Tibial nerve (tissue), 4 donors: Measurements from ENCODE around the gene PSEN2.

Experiments
- EP300 ChIP-seq, 2 donors: sonication (generic); formaldehyde crosslinking; IDR thresholded peaks; one replicate each; pipeline ENCODE4 v1.6.1; 2017; ENCODE audit warnings: antibody characterized with exemption in 2 of 2, mild to moderate bottlenecking in 1 of 2
- TF ChIP-seq, protein P1 (sequence below), 5 experiments: fragments of 200-600 bp in 3 of 5; fragments of 450-650 bp in 2 of 5; sonication (generic) in 3 of 5; IDR thresholded peaks; one replicate each; pipeline ENCODE4 v1.5.1; 2016 to 2019; ENCODE audit warnings: antibody characterized with exemption in 5 of 5, mild to moderate bottlenecking in 3 of 5, moderate library complexity in 2 of 5

DNA sequence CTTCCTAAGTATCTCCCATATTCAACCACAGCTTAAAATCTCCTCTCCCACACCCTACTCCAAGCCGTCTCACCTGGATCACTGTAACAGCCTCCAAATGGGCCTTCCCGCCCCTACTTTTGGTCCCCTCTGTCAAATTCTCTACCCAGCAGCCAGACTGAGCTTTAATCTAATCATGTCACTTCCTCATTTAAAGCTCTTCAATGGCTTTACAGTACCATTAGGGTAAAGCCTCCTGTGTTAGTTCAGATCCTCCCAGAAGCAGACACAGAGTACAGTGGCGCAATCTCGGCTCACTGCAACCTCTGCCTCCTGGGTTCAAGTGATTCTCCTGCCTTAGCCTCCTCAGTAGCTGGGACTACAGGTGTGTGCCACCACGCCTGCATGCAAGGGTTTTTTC is 46.8 kb upstream of the PSEN2 start:
- no peak for TF ChIP-seq EP300 (IDR thresholded peaks at IDR 0.05)
- TF ChIP-seq, protein P1, sequence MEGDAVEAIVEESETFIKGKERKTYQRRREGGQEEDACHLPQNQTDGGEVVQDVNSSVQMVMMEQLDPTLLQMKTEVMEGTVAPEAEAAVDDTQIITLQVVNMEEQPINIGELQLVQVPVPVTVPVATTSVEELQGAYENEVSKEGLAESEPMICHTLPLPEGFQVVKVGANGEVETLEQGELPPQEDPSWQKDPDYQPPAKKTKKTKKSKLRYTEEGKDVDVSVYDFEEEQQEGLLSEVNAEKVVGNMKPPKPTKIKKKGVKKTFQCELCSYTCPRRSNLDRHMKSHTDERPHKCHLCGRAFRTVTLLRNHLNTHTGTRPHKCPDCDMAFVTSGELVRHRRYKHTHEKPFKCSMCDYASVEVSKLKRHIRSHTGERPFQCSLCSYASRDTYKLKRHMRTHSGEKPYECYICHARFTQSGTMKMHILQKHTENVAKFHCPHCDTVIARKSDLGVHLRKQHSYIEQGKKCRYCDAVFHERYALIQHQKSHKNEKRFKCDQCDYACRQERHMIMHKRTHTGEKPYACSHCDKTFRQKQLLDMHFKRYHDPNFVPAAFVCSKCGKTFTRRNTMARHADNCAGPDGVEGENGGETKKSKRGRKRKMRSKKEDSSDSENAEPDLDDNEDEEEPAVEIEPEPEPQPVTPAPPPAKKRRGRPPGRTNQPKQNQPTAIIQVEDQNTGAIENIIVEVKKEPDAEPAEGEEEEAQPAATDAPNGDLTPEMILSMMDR (IDR thresholded peaks at IDR 0.05) = no peak
